Measurements from ENCODE around the gene DOLPP1.

DNA sequence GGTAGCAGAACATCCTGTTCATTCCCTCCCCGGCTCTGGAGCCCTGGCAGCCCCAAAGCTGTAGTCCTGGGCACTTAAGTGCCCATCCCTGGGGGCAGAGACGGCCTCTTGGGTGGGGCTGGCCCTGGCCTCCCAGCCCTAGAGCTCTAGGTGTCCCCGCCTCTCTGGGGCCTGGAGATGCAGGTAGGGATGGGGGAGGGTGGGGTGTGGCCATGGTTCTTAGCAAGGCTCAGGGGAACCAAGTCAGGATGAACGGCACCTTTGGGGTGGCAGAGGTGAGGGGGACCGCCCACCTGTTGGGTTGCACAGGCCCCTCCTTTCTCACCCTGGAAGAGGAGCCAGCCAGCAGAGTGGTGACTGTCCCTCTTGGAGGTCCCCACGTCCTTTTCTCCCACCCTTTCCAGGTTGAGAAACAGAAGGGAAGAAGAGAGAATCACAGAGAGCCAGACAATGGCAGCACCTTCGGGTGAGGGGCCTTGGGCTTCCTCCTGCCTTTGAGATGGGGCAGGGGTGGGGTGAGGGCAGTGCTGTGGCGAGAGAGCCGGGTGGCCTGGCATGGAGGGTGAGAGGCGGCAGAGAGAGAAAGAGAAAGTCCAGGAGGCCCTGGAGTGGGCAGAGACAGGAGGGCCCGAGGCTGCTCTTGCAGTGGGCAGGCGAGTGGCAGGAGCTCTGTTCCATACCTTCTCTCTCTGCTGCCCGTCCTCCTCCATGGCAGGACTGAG is 27.3 kb downstream of the DOLPP1 start:
- TF ChIP-seq CTCF (IDR thresholded peaks at IDR 0.05) (no peak), ZFX (IDR thresholded peaks at IDR 0.05; ENCODE audit: borderline replicate concordance) (no peak)
